Measurements from ENCODE around the gene MS4A5.

The MS4A5 gene, protein sequence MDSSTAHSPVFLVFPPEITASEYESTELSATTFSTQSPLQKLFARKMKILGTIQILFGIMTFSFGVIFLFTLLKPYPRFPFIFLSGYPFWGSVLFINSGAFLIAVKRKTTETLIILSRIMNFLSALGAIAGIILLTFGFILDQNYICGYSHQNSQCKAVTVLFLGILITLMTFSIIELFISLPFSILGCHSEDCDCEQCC

DNA sequence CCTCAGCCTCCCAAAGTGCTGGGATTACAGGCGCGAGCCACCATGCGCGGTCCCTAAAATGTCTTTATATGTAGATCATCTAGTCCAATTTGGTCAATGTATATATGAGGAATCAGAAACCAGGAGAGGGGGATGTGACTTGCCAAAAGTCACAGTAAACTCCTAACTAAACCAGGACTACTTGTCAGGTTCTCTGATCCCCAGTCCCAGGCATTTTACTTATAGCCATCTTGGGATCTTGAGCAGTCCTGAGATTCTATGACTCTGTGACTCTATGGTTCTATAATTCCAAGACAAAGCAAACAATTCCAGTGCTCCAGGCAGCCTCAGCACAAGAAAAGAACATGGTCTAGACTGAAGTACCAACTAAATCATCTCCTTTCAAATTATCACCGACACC, at the start of gene MS4A5:
Gene MS4A5 (plus strand): TSS at position 301 of the 400 bp plus-strand sequence. CDS start 103 bp downstream, outside the sequence.
- DNase-seq (ENCODE audit: low read depth), result no peak
- TF ChIP-seq, protein P1, sequence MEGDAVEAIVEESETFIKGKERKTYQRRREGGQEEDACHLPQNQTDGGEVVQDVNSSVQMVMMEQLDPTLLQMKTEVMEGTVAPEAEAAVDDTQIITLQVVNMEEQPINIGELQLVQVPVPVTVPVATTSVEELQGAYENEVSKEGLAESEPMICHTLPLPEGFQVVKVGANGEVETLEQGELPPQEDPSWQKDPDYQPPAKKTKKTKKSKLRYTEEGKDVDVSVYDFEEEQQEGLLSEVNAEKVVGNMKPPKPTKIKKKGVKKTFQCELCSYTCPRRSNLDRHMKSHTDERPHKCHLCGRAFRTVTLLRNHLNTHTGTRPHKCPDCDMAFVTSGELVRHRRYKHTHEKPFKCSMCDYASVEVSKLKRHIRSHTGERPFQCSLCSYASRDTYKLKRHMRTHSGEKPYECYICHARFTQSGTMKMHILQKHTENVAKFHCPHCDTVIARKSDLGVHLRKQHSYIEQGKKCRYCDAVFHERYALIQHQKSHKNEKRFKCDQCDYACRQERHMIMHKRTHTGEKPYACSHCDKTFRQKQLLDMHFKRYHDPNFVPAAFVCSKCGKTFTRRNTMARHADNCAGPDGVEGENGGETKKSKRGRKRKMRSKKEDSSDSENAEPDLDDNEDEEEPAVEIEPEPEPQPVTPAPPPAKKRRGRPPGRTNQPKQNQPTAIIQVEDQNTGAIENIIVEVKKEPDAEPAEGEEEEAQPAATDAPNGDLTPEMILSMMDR (IDR thresholded peaks at IDR 0.05; ENCODE audit: insufficient read depth, low read depth, low read length, missing control alignments), result no peak
- no peak within 1 kb of the TSS for H3K4me3 ChIP-seq (ENCODE audit: low read length)

DNA sequence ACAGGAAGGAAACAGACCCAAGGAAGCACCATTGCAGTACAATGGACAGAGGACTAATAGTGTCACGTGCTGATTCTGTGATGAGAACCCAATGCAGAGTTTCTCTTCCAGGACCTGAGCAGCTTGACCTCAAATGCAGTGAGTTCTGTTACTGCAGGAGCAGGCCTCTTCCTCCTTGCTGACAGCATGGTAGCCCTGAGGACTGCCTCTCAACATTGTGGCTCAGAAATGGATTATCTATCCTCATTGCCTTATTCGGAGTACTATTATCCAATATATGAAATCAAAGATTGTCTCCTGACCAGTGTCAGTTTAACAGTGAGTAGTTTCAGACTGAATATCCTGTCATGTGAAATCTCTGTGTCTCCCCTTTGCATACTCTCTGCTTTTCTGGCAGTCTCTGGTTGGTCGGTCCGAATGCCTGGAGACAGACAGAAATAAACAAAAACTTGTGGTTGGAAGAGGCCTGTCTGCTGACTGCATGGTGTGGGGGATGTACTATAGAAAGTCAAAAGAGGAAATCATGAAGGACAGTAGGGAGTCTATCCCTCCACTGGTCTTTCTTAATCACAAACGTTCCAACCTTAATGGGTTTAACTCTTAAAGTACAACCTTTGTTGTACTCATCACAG, 40.0 kb upstream of the MS4A5 start:
- DNase-seq (ENCODE audit: low read depth), result no peak
- TF ChIP-seq, protein P1 (IDR thresholded peaks at IDR 0.05; ENCODE audit: insufficient read depth, low read depth, low read length, missing control alignments), result no peak
- H3K4me3 ChIP-seq (ENCODE audit: low read length), result no peak overlapping the region

DNA sequence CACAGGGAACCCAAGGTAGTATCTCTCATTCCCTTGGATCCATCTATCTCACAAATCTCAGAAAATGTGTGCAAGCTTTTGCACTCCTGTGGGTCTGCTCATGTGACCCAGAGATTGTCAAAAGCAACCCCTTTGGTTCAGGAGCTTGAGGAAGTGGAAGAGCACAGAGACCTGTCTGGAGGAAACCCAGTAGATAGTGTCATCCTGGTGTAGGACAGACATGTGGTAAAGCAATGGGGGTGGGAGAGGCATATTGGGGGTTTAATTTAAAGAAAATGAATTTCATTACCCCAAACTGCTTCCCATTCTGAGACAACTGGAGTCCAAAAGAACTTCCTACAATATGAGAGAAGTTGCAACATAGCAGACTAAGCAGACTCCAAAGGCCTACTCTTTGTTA, 39.0 kb upstream of the MS4A5 start:
- no peak for DNase-seq (ENCODE audit: low read depth)
- TF ChIP-seq, protein P1 (IDR thresholded peaks at IDR 0.05; ENCODE audit: insufficient read depth, low read depth, low read length, missing control alignments), result no peak
- H3K4me3 ChIP-seq (ENCODE audit: low read length), result no peak overlapping the region

DNA sequence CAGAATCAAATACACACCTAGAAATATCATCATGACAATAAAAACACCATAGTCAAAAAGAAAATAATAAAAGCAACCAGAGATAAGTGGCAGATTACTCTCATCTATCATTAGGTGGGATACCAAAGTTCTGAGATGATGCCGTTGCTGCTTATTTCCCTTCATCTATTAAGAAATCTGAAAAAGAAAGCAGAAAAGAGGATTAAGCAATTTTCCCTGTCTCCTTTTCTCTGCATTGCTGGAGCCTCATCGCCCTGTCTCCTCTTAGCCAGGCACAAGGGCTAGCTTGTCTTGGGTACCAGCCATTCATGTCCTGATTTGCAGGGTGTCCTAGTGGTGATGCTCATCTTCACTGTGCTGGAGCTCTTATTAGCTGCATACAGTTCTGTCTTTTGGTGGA, 37.0 kb upstream of the MS4A5 start:
- no peak for DNase-seq (ENCODE audit: low read depth)
- TF ChIP-seq, protein P1 (IDR thresholded peaks at IDR 0.05; ENCODE audit: insufficient read depth, low read depth, low read length, missing control alignments), result no peak
- no peak overlapping the region for H3K4me3 ChIP-seq (ENCODE audit: low read length)

DNA sequence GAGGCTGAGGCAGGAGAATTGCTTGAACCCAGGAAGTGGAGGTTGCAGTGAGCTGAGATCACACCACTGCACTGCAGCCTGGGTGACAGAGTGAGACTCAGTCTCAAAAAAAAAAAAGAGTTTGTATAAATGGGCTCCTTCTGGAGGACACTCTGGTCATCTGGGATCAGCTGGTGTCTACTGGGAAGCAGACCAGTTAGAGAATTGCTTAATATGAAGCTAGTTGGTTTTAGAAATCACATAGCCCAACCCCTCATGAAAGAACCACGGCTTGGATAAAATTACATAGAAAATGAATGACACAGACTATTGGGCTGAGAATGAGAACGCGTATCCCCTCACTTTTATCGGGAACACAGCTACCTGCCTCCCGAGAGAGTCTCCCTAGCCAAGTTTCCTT, 36.4 kb upstream of the MS4A5 start:
- TF ChIP-seq, protein P1 (IDR thresholded peaks at IDR 0.05; ENCODE audit: insufficient read depth, low read depth, low read length, missing control alignments), result no peak
- H3K4me3 ChIP-seq (ENCODE audit: low read length), result no peak overlapping the region
- no peak for DNase-seq (ENCODE audit: low read depth)

DNA sequence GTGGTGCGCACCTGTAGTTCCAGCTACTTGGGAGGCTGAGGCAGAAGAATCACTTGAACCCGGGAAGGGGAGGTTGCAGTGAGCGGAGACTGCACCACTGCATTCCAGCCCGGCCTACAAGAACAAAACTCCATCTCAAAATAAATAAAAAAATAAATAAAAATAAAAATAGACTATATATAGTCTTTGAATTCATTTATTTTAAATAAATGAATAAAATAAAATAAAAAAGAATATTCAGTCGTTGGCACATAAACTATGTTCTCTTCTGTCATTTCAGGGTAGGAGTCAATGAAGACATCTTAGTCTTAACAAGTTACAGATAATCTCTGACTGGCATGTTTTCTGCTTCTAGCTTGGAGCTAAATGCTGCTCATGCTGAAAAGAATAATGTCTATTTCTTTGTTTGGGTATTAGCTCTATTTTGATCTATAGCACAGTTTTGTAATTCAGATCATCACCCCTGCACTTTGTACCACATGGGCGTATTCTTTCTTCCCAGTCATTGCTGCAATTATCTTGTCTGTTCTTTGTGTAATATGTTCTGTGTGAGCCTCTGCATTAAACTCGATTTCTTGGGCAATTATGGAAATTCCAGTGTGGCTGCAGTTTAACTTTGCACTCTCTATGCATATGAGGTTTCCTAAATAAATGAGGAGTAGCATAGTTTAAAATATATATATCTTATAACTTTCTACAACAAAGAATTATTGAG, 34.5 kb upstream of the MS4A5 start:
- no peak overlapping the region for H3K4me3 ChIP-seq (ENCODE audit: low read length)
- TF ChIP-seq, protein P1 (IDR thresholded peaks at IDR 0.05; ENCODE audit: insufficient read depth, low read depth, low read length, missing control alignments), result no peak
- no peak for DNase-seq (ENCODE audit: low read depth)
